ENCODE measurements around the gene ZNF35.
"Not testable (repeated sequence)": the region's sequence is repeated elsewhere in the genome, so short reads cannot be mapped to it uniquely, and the experiment has no call there.

ZNF35 gene

GRCh38 chr3:44669760-44670159 lies 21.2 kb downstream of the ZNF35 start:
- Histone ChIP-seq H3K9me3 (ENCODE audit: low read length) (no peaks in the 10 kb centered on the region), H3K27ac (ENCODE audit: low read depth, low read length, poor library complexity, severe bottlenecking) (no peak overlapping the region), H3K4me3 (ENCODE audit: low read depth, low read length, poor library complexity, severe bottlenecking) (no peak overlapping the region), H4K20me1 (ENCODE audit: insufficient read depth, low read length) (no peaks in the 10 kb centered on the region), H3K9ac (ENCODE audit: low read length) (no peak overlapping the region), H3F3A (ENCODE audit: insufficient read depth, low read length) (no peaks in the 10 kb centered on the region), H3K79me2 (ENCODE audit: insufficient read depth, low read length) (no peaks in the 10 kb centered on the region), H3K9me2 (ENCODE audit: low read depth, low read length) (no peaks in the 10 kb centered on the region), H2AFZ (ENCODE audit: low read length) (no peak overlapping the region), H3K4me1 (ENCODE audit: insufficient read depth, low read length, severe bottlenecking) (no peaks in the 10 kb centered on the region), H3K4me2 (ENCODE audit: low read length) (no peak overlapping the region), H3K27me3 (ENCODE audit: insufficient read depth, low read length) (no peaks in the 10 kb centered on the region), H3K36me3 (ENCODE audit: insufficient read depth, low read length) (no peaks in the 10 kb centered on the region)
- TF ChIP-seq EZH2 (IDR thresholded peaks at IDR 0.05; ENCODE audit: borderline replicate concordance, low read length) = no peak
- no peak for TF ChIP-seq CTCF (IDR thresholded peaks at IDR 0.05; ENCODE audit: low read length)

GRCh38 chr3:44673466-44673865 lies 24.9 kb downstream of the ZNF35 start:
- H2AFZ ChIP-seq (ENCODE audit: low read length); H3K4me2 ChIP-seq (ENCODE audit: low read length); H3K79me2 ChIP-seq (ENCODE audit: insufficient read depth, low read length); H3K9me3 ChIP-seq (ENCODE audit: low read length); H3K4me3 ChIP-seq (ENCODE audit: low read depth, low read length, poor library complexity, severe bottlenecking); H3K27me3 ChIP-seq (ENCODE audit: insufficient read depth, low read length); H4K20me1 ChIP-seq (ENCODE audit: insufficient read depth, low read length); H3K27ac ChIP-seq (ENCODE audit: low read depth, low read length, poor library complexity, severe bottlenecking); H3K4me1 ChIP-seq (ENCODE audit: insufficient read depth, low read length, severe bottlenecking); H3K9ac ChIP-seq (ENCODE audit: low read length); H3K9me2 ChIP-seq (ENCODE audit: low read depth, low read length); H3F3A ChIP-seq (ENCODE audit: insufficient read depth, low read length); H3K36me3 ChIP-seq (ENCODE audit: insufficient read depth, low read length): not testable (repeated sequence)

GRCh38 chr3:44674211-44674610 lies 25.7 kb downstream of the ZNF35 start:
- H3K4me3 ChIP-seq (ENCODE audit: low read depth, low read length, poor library complexity, severe bottlenecking) = no peak overlapping the region
- H2AFZ ChIP-seq (ENCODE audit: low read length) = no peak overlapping the region
- H3K27me3 ChIP-seq (ENCODE audit: insufficient read depth, low read length) = no peaks in the 10 kb centered on the region
- no peaks in the 10 kb centered on the region for H3K4me1 ChIP-seq (ENCODE audit: insufficient read depth, low read length, severe bottlenecking)
- H3K9me3 ChIP-seq (ENCODE audit: low read length) = no peaks in the 10 kb centered on the region
- no peak for TF ChIP-seq CTCF (IDR thresholded peaks at IDR 0.05; ENCODE audit: low read length)
- TF ChIP-seq EZH2 (IDR thresholded peaks at IDR 0.05; ENCODE audit: borderline replicate concordance, low read length) = no peak
- H4K20me1 ChIP-seq (ENCODE audit: insufficient read depth, low read length) = no peaks in the 10 kb centered on the region
- H3K9ac ChIP-seq (ENCODE audit: low read length) = no peak overlapping the region
- no peaks in the 10 kb centered on the region for H3K36me3 ChIP-seq (ENCODE audit: insufficient read depth, low read length)
- H3K79me2 ChIP-seq (ENCODE audit: insufficient read depth, low read length) = no peaks in the 10 kb centered on the region
- no peak overlapping the region for H3K27ac ChIP-seq (ENCODE audit: low read depth, low read length, poor library complexity, severe bottlenecking)
- H3K4me2 ChIP-seq (ENCODE audit: low read length) = no peak overlapping the region
- no peaks in the 10 kb centered on the region for H3K9me2 ChIP-seq (ENCODE audit: low read depth, low read length)
- no peaks in the 10 kb centered on the region for H3F3A ChIP-seq (ENCODE audit: insufficient read depth, low read length)

- no peak overlapping the region for H3K4me3 ChIP-seq (ENCODE audit: low read depth, low read length, poor library complexity, severe bottlenecking)
- no peaks in the 10 kb centered on the region for H3F3A ChIP-seq (ENCODE audit: insufficient read depth, low read length)
- 0 out of 2 replicates have a peak, but pooled peaks cover 2% of the 10 kb centered on the region for H3K9me3 ChIP-seq (ENCODE audit: low read length)
- no peaks in the 10 kb centered on the region; the same call in 1 of the 2 replicates for H3K36me3 ChIP-seq (ENCODE audit: insufficient read depth, low read length)
- TF ChIP-seq EZH2 (IDR thresholded peaks at IDR 0.05; ENCODE audit: borderline replicate concordance, low read length) (no peak), CTCF (IDR thresholded peaks at IDR 0.05; ENCODE audit: low read length) (no peak)
- H3K9me2 ChIP-seq (ENCODE audit: low read depth, low read length) = no peaks in the 10 kb centered on the region
- no peak overlapping the region for H3K4me2 ChIP-seq (ENCODE audit: low read length)
- no peaks in the 10 kb centered on the region for H3K4me1 ChIP-seq (ENCODE audit: insufficient read depth, low read length, severe bottlenecking)
- H3K27me3 ChIP-seq (ENCODE audit: insufficient read depth, low read length) = no peaks in the 10 kb centered on the region
- H4K20me1 ChIP-seq (ENCODE audit: insufficient read depth, low read length) = no peaks in the 10 kb centered on the region
- no peaks in the 10 kb centered on the region for H3K79me2 ChIP-seq (ENCODE audit: insufficient read depth, low read length)
- no peak overlapping the region for H3K9ac ChIP-seq (ENCODE audit: low read length)
- H3K27ac ChIP-seq (ENCODE audit: low read depth, low read length, poor library complexity, severe bottlenecking) = no peak overlapping the region
- H2AFZ ChIP-seq (ENCODE audit: low read length) = no peak overlapping the region
Observed at GRCh38 chr3:44678480-44679116, 30.1 kb downstream of the ZNF35 start.

All from OCI-LY1 (cell line).